SK-N-SH (cell line): ENCODE results near the gene RITA1. TPM values are rescaled to one million over a fixed set of nuclear protein-coding genes. Genes with fewer than 3 reads are reported as not detected.

Source experiments
- CTCF ChIA-PET: fragments of 300-600, 350-600 bp; formaldehyde crosslinking; extraction: SDS; loops from one replicate; lab custom pipeline; 2021; lab: Yijun Ruan, JAX
- POLR2A ChIA-PET: fragments of 350-600 bp; sonication (Branson Sonifier 250); formaldehyde crosslinking; extraction: SDS; loops from one replicate; lab custom pipeline; 2020; ENCODE audit warnings: antibody characterized with exemption, inconsistent platforms; lab: Yijun Ruan, JAX
- DNase-seq: peaks from one replicate; pipeline ENCODE4 v3.0.0; 2012
- H2AFZ ChIP-seq: fragments of 200-600 bp; sonication (generic); 2 replicates; pipeline ENCODE4 v1.8.1; 2016; ENCODE audit warnings: antibody characterized with exemption, mild to moderate bottlenecking, low read depth
- H3F3A ChIP-seq: fragments of 200-600 bp; sonication (generic); replicated peaks from 2 replicates; pipeline ENCODE3; 2016; ENCODE audit warnings: antibody characterized with exemption, mild to moderate bottlenecking; ENCODE audit not compliant: insufficient read depth
- H3K27ac ChIP-seq, 2 experiments: fragments of 200-500 bp in 1 of 2; fragments of 200-600 bp in 1 of 2; sonication (Bioruptor generic) in 1 of 2; sonication (generic), shearing (Covaris generic) in 1 of 2; 2 replicates each; pipeline versions ENCODE4 v1.5.1 to v1.6.1; 2014 to 2016; ENCODE audit warnings: low read depth in 2 of 2, inconsistent platforms in 1 of 2, low read length in 1 of 2, mild to moderate bottlenecking in 1 of 2, mixed read lengths in 1 of 2
- H3K27me3 ChIP-seq: fragments of 200-600 bp; sonication (generic), shearing (Covaris generic); 2 replicates; pipeline ENCODE4 v1.6.1; 2016; ENCODE audit warnings: mixed run types; ENCODE audit not compliant: insufficient read depth
- H3K36me3 ChIP-seq, 2 experiments: fragments of 200-500 bp in 1 of 2; fragments of 200-600 bp in 1 of 2; sonication (Bioruptor generic) in 1 of 2; sonication (generic) in 1 of 2; replicated peaks in 1 of 2; 2 replicates each; pipeline versions ENCODE3 to v1.5.1; 2014 to 2016; ENCODE audit warnings: low read length in 1 of 2, mild to moderate bottlenecking in 1 of 2; ENCODE audit not compliant: insufficient read depth in 2 of 2, control insufficient read depth in 1 of 2
- H3K4me1 ChIP-seq, 2 experiments: fragments of 200-500 bp in 1 of 2; fragments of 200-600 bp in 1 of 2; sonication (Bioruptor generic) in 1 of 2; sonication (generic), shearing (Covaris generic) in 1 of 2; 2 replicates each; pipeline versions ENCODE4 v1.5.1 to v1.6.1; 2014 to 2016; ENCODE audit warnings: low read depth in 1 of 2, low read length in 1 of 2, mixed run types in 1 of 2; ENCODE audit not compliant: insufficient read depth in 2 of 2, control insufficient read depth in 1 of 2
- H3K4me2 ChIP-seq: fragments of 200-600 bp; sonication (generic), shearing (Covaris generic); 2 replicates; pipeline ENCODE4 v1.6.1; 2017; ENCODE audit warnings: mixed run types
- H3K4me3 ChIP-seq, 2 experiments: fragments of 200-500 bp in 1 of 2; fragments of 200-600 bp in 1 of 2; sonication (Bioruptor generic) in 1 of 2; sonication (generic), shearing (Covaris generic) in 1 of 2; 2 replicates each; pipeline versions ENCODE4 v1.5.1 to v1.8.1; 2014 to 2016; ENCODE audit warnings: low read depth in 2 of 2, inconsistent platforms in 1 of 2, low read length in 1 of 2, mild to moderate bottlenecking in 1 of 2, mixed read lengths in 1 of 2, moderate library complexity in 1 of 2
- H3K79me2 ChIP-seq: fragments of 200-600 bp; sonication (generic); 2 replicates; pipeline ENCODE4 v1.8.1; 2017; ENCODE audit warnings: mild to moderate bottlenecking; ENCODE audit not compliant: insufficient read depth
- H3K9ac ChIP-seq: fragments of 200-600 bp; sonication (generic); 2 replicates; pipeline ENCODE4 v1.6.1; 2017; ENCODE audit warnings: mixed run types
- H3K9me2 ChIP-seq: fragments of 200-600 bp; sonication (generic); 2 replicates; pipeline ENCODE4 v1.6.1; 2017; ENCODE audit warnings: mixed run types
- H3K9me3 ChIP-seq: fragments of 200-600 bp; sonication (generic); 2 replicates; pipeline ENCODE4 v1.6.1; 2017; ENCODE audit warnings: mixed run types, mild to moderate bottlenecking, moderate library complexity
- H4K20me1 ChIP-seq: fragments of 200-600 bp; sonication (generic); 2 replicates; pipeline ENCODE4 v1.6.1; 2017; ENCODE audit warnings: mild to moderate bottlenecking, mixed run types; ENCODE audit not compliant: insufficient read depth
- CHD2 ChIP-seq: fragments of 150-350 bp; IDR thresholded peaks from 2 replicates; pipeline ENCODE4 v1.6.1; 2018; ENCODE audit warnings: low read length; ENCODE audit not compliant: partially characterized antibody
- EP300 ChIP-seq, 2 experiments: IDR thresholded peaks; 2 replicates each; pipeline versions ENCODE4 v1.4.0 to v1.6.1; 2012; ENCODE audit warnings: borderline replicate concordance in 1 of 2, low read depth in 1 of 2, low read length in 1 of 2
- GABPA ChIP-seq: IDR thresholded peaks from 2 replicates; pipeline ENCODE4 v1.4.0; 2012; ENCODE audit warnings: low read depth, mild to moderate bottlenecking
- GATA2 ChIP-seq: sonication (generic); formaldehyde crosslinking; IDR thresholded peaks from 2 replicates; pipeline ENCODE4 v1.5.0; 2020; ENCODE audit warnings: mild to moderate bottlenecking, missing genetic modification reagents
- JUND ChIP-seq: IDR thresholded peaks from 2 replicates; pipeline ENCODE4 v1.4.0; 2012
- MEF2A ChIP-seq: IDR thresholded peaks from 2 replicates; pipeline ENCODE4 v1.4.0; 2012; ENCODE audit warnings: low read depth, borderline replicate concordance
- MXI1 ChIP-seq: IDR thresholded peaks from 2 replicates; pipeline ENCODE4 v1.6.1; 2012; ENCODE audit warnings: mild to moderate bottlenecking, low read depth, low read length, improper control_type of control experiment
- NFIC ChIP-seq: IDR thresholded peaks from 2 replicates; pipeline ENCODE4 v1.4.0; 2012; ENCODE audit warnings: borderline replicate concordance
- NRF1 ChIP-seq: IDR thresholded peaks from 2 replicates; pipeline ENCODE4 v1.6.1; 2012; ENCODE audit warnings: low read depth, mild to moderate bottlenecking, low read length
- POLR2AphosphoS5 ChIP-seq: IDR thresholded peaks from 2 replicates; pipeline ENCODE4 v1.6.1; 2012; ENCODE audit warnings: low read depth, low read length
- SMC3 ChIP-seq: IDR thresholded peaks from 2 replicates; pipeline ENCODE4 v1.6.1; 2012; ENCODE audit warnings: low read depth, low read length, improper control_type of control experiment
- TAF1 ChIP-seq: IDR thresholded peaks from 2 replicates; pipeline ENCODE4 v1.6.1; 2012; ENCODE audit warnings: low read depth, mild to moderate bottlenecking, low read length, moderate library complexity, borderline replicate concordance
- WGBS: methylation state at CpG from one replicate; pipeline ENCODE4 v1.1.6; 2017; ENCODE audit warnings: low lambda C conversion rate; 5-methylcytosine and 5-hydroxymethylcytosine counted together
- polyA plus RNA-seq, 3 experiments: library from polyadenylated mRNA; depleted of rRNA; stranded (reverse); fragments of >200 nt; gene quantifications; 2 replicates each; pipeline ENCODE4 v1.2.3, GENCODE V29; 2012
- TF ChIP-seq, protein P1 (sequence below): IDR thresholded peaks from 2 replicates; pipeline ENCODE4 v1.6.1; 2012; ENCODE audit warnings: mild to moderate bottlenecking, low read depth, low read length, moderate library complexity
- TF ChIP-seq, protein P2 (sequence below): IDR thresholded peaks from 2 replicates; pipeline ENCODE4 v1.4.0; 2012; ENCODE audit warnings: low read depth, borderline replicate concordance
- TF ChIP-seq, protein P3 (sequence below): IDR thresholded peaks from 2 replicates; pipeline ENCODE4 v1.4.0; 2012; ENCODE audit warnings: low read depth
- TF ChIP-seq, protein P4 (sequence below): fragments of 150-350 bp; IDR thresholded peaks from 2 replicates; pipeline ENCODE4 v1.6.1; 2016; ENCODE audit warnings: mild to moderate bottlenecking, low read depth, low read length
- TF ChIP-seq, protein P5 (sequence below): IDR thresholded peaks from 2 replicates; pipeline ENCODE4; 2012

RITA1 gene
- polyA plus RNA-seq, 1 of the 3 experiments (the other 2 are of a cell fraction) = 21.1 TPM

DNA sequence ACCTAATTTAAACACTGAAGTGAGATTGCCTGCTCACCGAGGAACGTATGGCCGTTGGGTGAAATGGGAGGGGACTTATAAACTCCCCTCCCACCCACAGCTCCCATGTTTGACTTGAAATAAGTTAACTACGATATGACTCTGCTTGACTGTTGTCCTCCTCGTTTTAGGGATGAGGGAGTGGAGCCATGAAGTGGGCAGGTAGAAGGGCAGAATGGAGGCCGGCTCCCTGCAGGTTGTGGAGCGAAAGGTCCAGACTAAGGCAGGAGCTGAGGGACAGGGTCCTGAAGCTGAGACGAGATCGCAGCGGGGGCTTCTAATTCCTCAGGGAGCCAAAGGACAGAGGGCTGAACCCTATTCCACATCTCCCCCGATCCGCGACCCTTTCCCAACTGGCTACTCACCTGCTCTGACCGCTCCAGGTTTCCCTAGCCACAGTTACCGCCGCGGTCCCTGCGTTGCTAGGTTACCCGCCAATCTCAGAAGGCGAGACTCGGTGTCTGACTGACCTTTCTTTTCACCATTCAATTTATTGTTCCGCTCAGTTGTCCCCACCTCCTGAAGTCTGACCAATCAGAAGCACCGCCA, 35.2 kb downstream of the RITA1 start:
- H3K79me2 ChIP-seq = peaks cover 23% of the 10 kb centered on the region; the same call in 1 of the 2 replicates
- no peaks in the 10 kb centered on the region for H4K20me1 ChIP-seq
- H3K4me1 ChIP-seq = peaks cover 14 to 15% of the 10 kb centered on the region in 2 experiments; a peak in 3 of 4 replicates
- no peaks in the 10 kb centered on the region for H3K27me3 ChIP-seq
- no peaks in the 10 kb centered on the region for H3K36me3 ChIP-seq
- peak overlapping the region; percentile 67 to 69 for H3K4me3 ChIP-seq
- H3K27ac ChIP-seq = peak overlapping the region; percentile 29 to 41; a peak in 1 of 4 replicates
- CTCF ChIA-PET = interaction anchor here (0.6 to 1.4 kb wide), 4 partner anchors 12 to 20 kb away, joined by 3 to 4 read pairs (median 3); no protein-coding TSS in a partner anchor
- H3K9me2 ChIP-seq = no peaks in the 10 kb centered on the region
- peak overlapping the region; percentile 59 for H3K9ac ChIP-seq
- TF ChIP-seq MEF2A = no peak
- no peak for TF ChIP-seq NRF1
- TF ChIP-seq, protein P1, sequence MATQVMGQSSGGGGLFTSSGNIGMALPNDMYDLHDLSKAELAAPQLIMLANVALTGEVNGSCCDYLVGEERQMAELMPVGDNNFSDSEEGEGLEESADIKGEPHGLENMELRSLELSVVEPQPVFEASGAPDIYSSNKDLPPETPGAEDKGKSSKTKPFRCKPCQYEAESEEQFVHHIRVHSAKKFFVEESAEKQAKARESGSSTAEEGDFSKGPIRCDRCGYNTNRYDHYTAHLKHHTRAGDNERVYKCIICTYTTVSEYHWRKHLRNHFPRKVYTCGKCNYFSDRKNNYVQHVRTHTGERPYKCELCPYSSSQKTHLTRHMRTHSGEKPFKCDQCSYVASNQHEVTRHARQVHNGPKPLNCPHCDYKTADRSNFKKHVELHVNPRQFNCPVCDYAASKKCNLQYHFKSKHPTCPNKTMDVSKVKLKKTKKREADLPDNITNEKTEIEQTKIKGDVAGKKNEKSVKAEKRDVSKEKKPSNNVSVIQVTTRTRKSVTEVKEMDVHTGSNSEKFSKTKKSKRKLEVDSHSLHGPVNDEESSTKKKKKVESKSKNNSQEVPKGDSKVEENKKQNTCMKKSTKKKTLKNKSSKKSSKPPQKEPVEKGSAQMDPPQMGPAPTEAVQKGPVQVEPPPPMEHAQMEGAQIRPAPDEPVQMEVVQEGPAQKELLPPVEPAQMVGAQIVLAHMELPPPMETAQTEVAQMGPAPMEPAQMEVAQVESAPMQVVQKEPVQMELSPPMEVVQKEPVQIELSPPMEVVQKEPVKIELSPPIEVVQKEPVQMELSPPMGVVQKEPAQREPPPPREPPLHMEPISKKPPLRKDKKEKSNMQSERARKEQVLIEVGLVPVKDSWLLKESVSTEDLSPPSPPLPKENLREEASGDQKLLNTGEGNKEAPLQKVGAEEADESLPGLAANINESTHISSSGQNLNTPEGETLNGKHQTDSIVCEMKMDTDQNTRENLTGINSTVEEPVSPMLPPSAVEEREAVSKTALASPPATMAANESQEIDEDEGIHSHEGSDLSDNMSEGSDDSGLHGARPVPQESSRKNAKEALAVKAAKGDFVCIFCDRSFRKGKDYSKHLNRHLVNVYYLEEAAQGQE = no peak
- TF ChIP-seq MXI1 = peak; percentile 62; the same call in 1 of the 2 replicates
- no peak for TF ChIP-seq CHD2
- TF ChIP-seq GATA2 = no peak
- TF ChIP-seq EP300 (IDR thresholded peaks at IDR 0.05; ENCODE audit: borderline replicate concordance in 1 of 2, low read depth in 1 of 2, low read length in 1 of 2) = no peak
- TF ChIP-seq JUND = no peak
- no peak for TF ChIP-seq NFIC
- TF ChIP-seq, protein P2, sequence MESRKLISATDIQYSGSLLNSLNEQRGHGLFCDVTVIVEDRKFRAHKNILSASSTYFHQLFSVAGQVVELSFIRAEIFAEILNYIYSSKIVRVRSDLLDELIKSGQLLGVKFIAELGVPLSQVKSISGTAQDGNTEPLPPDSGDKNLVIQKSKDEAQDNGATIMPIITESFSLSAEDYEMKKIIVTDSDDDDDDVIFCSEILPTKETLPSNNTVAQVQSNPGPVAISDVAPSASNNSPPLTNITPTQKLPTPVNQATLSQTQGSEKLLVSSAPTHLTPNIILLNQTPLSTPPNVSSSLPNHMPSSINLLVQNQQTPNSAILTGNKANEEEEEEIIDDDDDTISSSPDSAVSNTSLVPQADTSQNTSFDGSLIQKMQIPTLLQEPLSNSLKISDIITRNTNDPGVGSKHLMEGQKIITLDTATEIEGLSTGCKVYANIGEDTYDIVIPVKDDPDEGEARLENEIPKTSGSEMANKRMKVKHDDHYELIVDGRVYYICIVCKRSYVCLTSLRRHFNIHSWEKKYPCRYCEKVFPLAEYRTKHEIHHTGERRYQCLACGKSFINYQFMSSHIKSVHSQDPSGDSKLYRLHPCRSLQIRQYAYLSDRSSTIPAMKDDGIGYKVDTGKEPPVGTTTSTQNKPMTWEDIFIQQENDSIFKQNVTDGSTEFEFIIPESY = no peak
- no peak for TF ChIP-seq SMC3
- TF ChIP-seq, protein P3, sequence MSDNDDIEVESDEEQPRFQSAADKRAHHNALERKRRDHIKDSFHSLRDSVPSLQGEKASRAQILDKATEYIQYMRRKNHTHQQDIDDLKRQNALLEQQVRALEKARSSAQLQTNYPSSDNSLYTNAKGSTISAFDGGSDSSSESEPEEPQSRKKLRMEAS = no peak
- TF ChIP-seq TAF1 = no peak
- TF ChIP-seq, protein P4, sequence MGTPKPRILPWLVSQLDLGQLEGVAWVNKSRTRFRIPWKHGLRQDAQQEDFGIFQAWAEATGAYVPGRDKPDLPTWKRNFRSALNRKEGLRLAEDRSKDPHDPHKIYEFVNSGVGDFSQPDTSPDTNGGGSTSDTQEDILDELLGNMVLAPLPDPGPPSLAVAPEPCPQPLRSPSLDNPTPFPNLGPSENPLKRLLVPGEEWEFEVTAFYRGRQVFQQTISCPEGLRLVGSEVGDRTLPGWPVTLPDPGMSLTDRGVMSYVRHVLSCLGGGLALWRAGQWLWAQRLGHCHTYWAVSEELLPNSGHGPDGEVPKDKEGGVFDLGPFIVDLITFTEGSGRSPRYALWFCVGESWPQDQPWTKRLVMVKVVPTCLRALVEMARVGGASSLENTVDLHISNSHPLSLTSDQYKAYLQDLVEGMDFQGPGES = no peak; the same call in 1 of the 2 replicates
- TF ChIP-seq, protein P5, sequence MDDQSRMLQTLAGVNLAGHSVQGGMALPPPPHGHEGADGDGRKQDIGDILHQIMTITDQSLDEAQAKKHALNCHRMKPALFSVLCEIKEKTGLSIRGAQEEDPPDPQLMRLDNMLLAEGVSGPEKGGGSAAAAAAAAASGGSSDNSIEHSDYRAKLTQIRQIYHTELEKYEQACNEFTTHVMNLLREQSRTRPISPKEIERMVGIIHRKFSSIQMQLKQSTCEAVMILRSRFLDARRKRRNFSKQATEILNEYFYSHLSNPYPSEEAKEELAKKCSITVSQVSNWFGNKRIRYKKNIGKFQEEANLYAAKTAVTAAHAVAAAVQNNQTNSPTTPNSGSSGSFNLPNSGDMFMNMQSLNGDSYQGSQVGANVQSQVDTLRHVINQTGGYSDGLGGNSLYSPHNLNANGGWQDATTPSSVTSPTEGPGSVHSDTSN = 0 out of 2 replicates have a peak, but pooled peaks have one; percentile 96
- TF ChIP-seq POLR2AphosphoS5 = no peak
- no peak for TF ChIP-seq GABPA
- H2AFZ ChIP-seq = peak overlapping the region; percentile 94; the same call in 1 of the 2 replicates
- peaks cover 19% of the 10 kb centered on the region for H3F3A ChIP-seq
- 4% methylated on average over 16 of the region's 23 CpGs for WGBS
- H3K9me3 ChIP-seq = no peaks in the 10 kb centered on the region
- H3K4me2 ChIP-seq = peak overlapping the region; percentile 78
- POLR2A ChIA-PET = interaction anchor here (1.8 kb wide), 1 partner anchor 25 kb away, joined by 12 read pairs; no protein-coding TSS in a partner anchor
- no peak for DNase-seq
